Lung (tissue), 12 donors: ENCODE measurements around the gene ZBTB6. TPM values are rescaled to one million over a fixed set of nuclear protein-coding genes. Genes with fewer than 3 reads are reported as not detected.
"Not testable (repeated sequence)": the region's sequence is repeated elsewhere in the genome, so short reads cannot be mapped to it uniquely, and the experiment has no call there.

Experiments
- ATAC-seq: fragments of 200-7000 bp; cut with Tn5 transposase; one replicate; pipeline ENCODE4 v1.9.1; 2020; ENCODE audit warnings: moderate number of reproducible peaks; ENCODE audit not compliant: insufficient read depth, low FRiP score
- DNase-seq, 3 donors: peaks; one replicate each; pipeline ENCODE4 v3.0.0-alpha.2; 2013 to 2017
- H3K27ac ChIP-seq, 2 donors: one replicate each; pipeline ENCODE4 v1.5.1; 2013; ENCODE audit warnings: mild to moderate bottlenecking in 2 of 2, moderate library complexity in 2 of 2, control low read depth in 1 of 2, inconsistent platforms in 1 of 2, low read depth in 1 of 2, low read length in 1 of 2
- H3K27me3 ChIP-seq, 3 donors: one replicate each; pipeline ENCODE4 v1.5.1; 2013; ENCODE audit warnings: low read length in 2 of 3; ENCODE audit not compliant: control insufficient read depth in 3 of 3, insufficient read depth in 3 of 3
- H3K36me3 ChIP-seq, 4 donors: one replicate each; pipeline ENCODE4 v1.5.1; 2013; ENCODE audit warnings: low read length in 4 of 4, mild to moderate bottlenecking in 1 of 4, moderate library complexity in 1 of 4; ENCODE audit not compliant: control insufficient read depth in 4 of 4, insufficient read depth in 4 of 4
- H3K4me1 ChIP-seq, 5 donors: one replicate each; pipeline ENCODE4 v1.5.1; 2013; ENCODE audit warnings: low read length in 5 of 5, mild to moderate bottlenecking in 2 of 5, moderate library complexity in 1 of 5; ENCODE audit not compliant: control insufficient read depth in 5 of 5, insufficient read depth in 5 of 5
- H3K4me3 ChIP-seq: one replicate; pipeline ENCODE4 v1.5.1; 2013; ENCODE audit warnings: mild to moderate bottlenecking, control low read depth, moderate library complexity
- H3K9ac ChIP-seq, 2 donors: one replicate each; pipeline ENCODE4 v1.5.1; 2013; ENCODE audit warnings: low read length in 2 of 2, control low read depth in 1 of 2; ENCODE audit not compliant: insufficient read depth in 1 of 2
- H3K9me3 ChIP-seq, 4 donors: one replicate each; pipeline ENCODE4 v1.5.1; 2013; ENCODE audit warnings: low read length in 3 of 4, mild to moderate bottlenecking in 1 of 4, moderate library complexity in 1 of 4; ENCODE audit not compliant: control insufficient read depth in 4 of 4, insufficient read depth in 3 of 4
- CTCF ChIP-seq: IDR thresholded peaks from 2 replicates; pipeline ENCODE4 v1.5.1; 2012; ENCODE audit warnings: mild to moderate bottlenecking; ENCODE audit errors: control extremely low read depth, extremely low read depth
- WGBS, 2 donors: extraction: QIAGEN DNeasy Blood & Tissue Kit; methylation state at CpG; one replicate each; pipeline ENCODE4 v1.1.7; 2013; 5-methylcytosine and 5-hydroxymethylcytosine counted together
- polyA plus RNA-seq, 2 donors: library from polyadenylated mRNA; stranded (reverse); fragments of 200-250 nt; gene quantifications; one replicate each; pipeline ENCODE4 v1.2.1, GENCODE V29; 2013
- total RNA-seq, 2 donors: library from RNA; depleted of rRNA in 1 of 2; stranded (reverse); fragments of >200 nt in 1 of 2; gene quantifications; one replicate each; pipeline ENCODE4 v1.2.1, GENCODE V29; 2014 to 2021
- donor health status: control.
- donor health status: control.
- donor health status: Bipolar disorder and iron deficiency.
- donor health status: healthy.
- donor health status: DM: yes; HTN: yes; CAD: no.

ZBTB6 gene
- total and polyA plus RNA-seq, 4 donors: 2.5 to 16.6 (median 6.1) TPM

- no peak overlapping the region for H3K4me3 ChIP-seq
- H3K27me3 ChIP-seq: no peaks in the 10 kb centered on the region
- ATAC-seq (no peak), DNase-seq (no peak)
- H3K9me3 ChIP-seq: no peaks in the 10 kb centered on the region
- H3K4me1 ChIP-seq: peaks cover 0 to 4% (median 0%) of the 10 kb centered on the region in 5 donors
- no peak overlapping the region for H3K27ac ChIP-seq
- no peak overlapping the region for H3K9ac ChIP-seq
- WGBS, 2 donors: 80 to 89% methylated on average over 2 of the region's 2 CpGs
- TF ChIP-seq CTCF: no peak
- H3K36me3 ChIP-seq: peaks cover 22 to 65% (median 49%) of the 10 kb centered on the region in 4 donors
Measured at GRCh38 chr9:122879443-122879842, 33.7 kb downstream of the ZBTB6 start.

GRCh38 chr9:122875523-122875922, 37.6 kb downstream of the ZBTB6 start:
- Histone ChIP-seq H3K4me3 (no peak overlapping the region), H3K27me3 (no peaks in the 10 kb centered on the region), H3K4me1 (no peaks in the 10 kb centered on the region), H3K27ac (no peak overlapping the region), H3K9me3 (no peaks in the 10 kb centered on the region), H3K36me3 (peaks cover 23 to 58% (median 41%) of the 10 kb centered on the region in 4 donors), H3K9ac (no peak overlapping the region)
- TF ChIP-seq CTCF: no peak
- ATAC-seq: no peak
- no peak for DNase-seq
- 86 to 97% methylated on average over 1 of the region's 1 CpG for WGBS, 2 donors

- WGBS, 2 donors: 94 to 96% methylated on average over 7 to 17 of the region's 27 CpGs
Measured at GRCh38 chr9:122867276-122867675, 45.8 kb downstream of the ZBTB6 start.

GRCh38 chr9:122866079-122866478, 47.0 kb downstream of the ZBTB6 start:
- Histone ChIP-seq H3K27me3 (no peaks in the 10 kb centered on the region), H3K36me3 (peaks cover 0 to 26% (median 4%) of the 10 kb centered on the region in 4 donors), H3K27ac (no peak overlapping the region), H3K9ac (no peak overlapping the region), H3K4me3 (no peak overlapping the region), H3K4me1 (no peaks in the 10 kb centered on the region), H3K9me3 (no peaks in the 10 kb centered on the region)
- DNase-seq: no peak
- no peak for TF ChIP-seq CTCF
- WGBS, 2 donors: no CpG with 5 or more reads among the region's 5 CpGs
- ATAC-seq: no peak

More at GRCh38 chr9:122867276-122867675, 45.8 kb downstream of the ZBTB6 start:
- H3K36me3 ChIP-seq: peaks cover 0 to 23% (median 7%) of the 10 kb centered on the region in 4 donors
- not testable (repeated sequence) for H3K27me3 ChIP-seq, H3K4me3 ChIP-seq, ATAC-seq, H3K4me1 ChIP-seq, DNase-seq, H3K9ac ChIP-seq, H3K9me3 ChIP-seq, H3K27ac ChIP-seq
